ENCODE measurements around the gene RNU7-1.

RNU7-1 gene

DNA sequence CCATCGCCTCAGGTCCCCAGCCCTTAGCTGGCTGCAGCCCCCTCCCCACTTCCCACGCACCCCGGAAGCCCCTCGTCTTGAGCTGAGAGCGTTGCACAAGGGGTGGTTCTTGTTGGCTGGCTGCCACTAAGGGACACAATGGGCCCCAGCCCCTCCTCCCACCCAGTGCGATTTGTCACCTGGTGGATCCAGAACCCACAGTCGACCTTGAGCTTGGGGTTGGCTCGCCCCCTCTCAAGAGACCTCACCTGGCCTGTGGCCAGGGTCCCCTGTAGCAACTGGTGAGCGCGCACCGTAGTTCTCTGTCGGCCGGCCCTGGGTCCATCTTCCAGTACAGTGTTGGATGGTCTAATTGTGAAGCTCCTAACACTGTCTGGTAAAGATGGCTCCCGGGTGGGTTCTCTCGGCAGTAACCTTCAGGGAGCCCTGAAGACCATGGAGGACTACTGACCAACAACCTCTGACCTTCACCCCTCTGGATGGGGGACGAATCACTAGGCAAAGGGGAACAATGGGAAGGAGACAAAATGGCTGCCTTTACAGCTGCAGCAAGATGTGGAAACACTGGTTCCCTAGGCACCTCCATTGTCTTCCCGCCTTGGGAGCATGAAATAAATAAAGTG is 20.3 kb downstream of the RNU7-1 start:
- WGBS = 86% methylated on average over 17 of the region's 17 CpGs
- Histone ChIP-seq H3K4me3 (ENCODE audit: insufficient read depth in 1 of 2, low read depth in 1 of 2, low read length in 2 of 2) (no peak overlapping the region), H2BK5ac (ENCODE audit: low read depth, low read length, poor library complexity, severe bottlenecking) (no peak overlapping the region), H3K4ac (ENCODE audit: low read depth in 1 of 2, low read length in 2 of 2) (no peak overlapping the region), H3K79me1 (replicated peaks; ENCODE audit: low read length, poor library complexity, severe bottlenecking) (peaks cover 11% of the 10 kb centered on the region), H3K4me1 (ENCODE audit: control insufficient read depth, insufficient read depth, low read depth, low read length) (peaks cover 23% of the 10 kb centered on the region), H2BK12ac (ENCODE audit: low read length in 2 of 2) (no peak overlapping the region), H3K18ac (ENCODE audit: low read depth in 1 of 2, low read length in 2 of 2) (no peak overlapping the region), H3K4me2 (ENCODE audit: low read length, poor library complexity, severe bottlenecking) (no peak overlapping the region), H4K91ac (ENCODE audit: low read length) (peak overlapping the region; percentile 43), H3K23ac (ENCODE audit: low read length in 2 of 2) (no peak overlapping the region), H2AK5ac (ENCODE audit: low read length, severe bottlenecking) (no peak overlapping the region), H3K9me3 (ENCODE audit: control insufficient read depth, low read length) (no peaks in the 10 kb centered on the region), H2BK120ac (ENCODE audit: low read depth, low read length) (no peak overlapping the region), H3K36me3 (ENCODE audit: control insufficient read depth in 1 of 2, insufficient read depth in 2 of 2, low read depth in 1 of 2, low read length in 2 of 2) (peaks cover 49 to 53% of the 10 kb centered on the region in 2 experiments), H3K9ac (ENCODE audit: low read length) (peak overlapping the region; percentile 21), H2AFZ (ENCODE audit: low read depth, low read length) (no peak overlapping the region), H3K27ac (ENCODE audit: low read length, poor library complexity, severe bottlenecking) (no peak overlapping the region), H4K8ac (ENCODE audit: low read length) (peak overlapping the region; percentile 19), H3K27me3 (ENCODE audit: control insufficient read depth in 1 of 2, insufficient read depth in 1 of 2, low read length in 2 of 2) (no peaks in the 10 kb centered on the region), H3K14ac (ENCODE audit: low read length in 2 of 2) (no peak overlapping the region), H2BK15ac (ENCODE audit: low read depth, poor library complexity, severe bottlenecking) (no peak overlapping the region)
- no peak for DNase-seq

GRCh38 chr12:6964605-6965025 is 21.0 kb downstream of the RNU7-1 start:
- H3K36me3 ChIP-seq (ENCODE audit: control insufficient read depth in 1 of 2, insufficient read depth in 2 of 2, low read depth in 1 of 2, low read length in 2 of 2) = peaks cover 52 to 54% of the 10 kb centered on the region in 2 experiments
- H3K79me1 ChIP-seq (replicated peaks; ENCODE audit: low read length, poor library complexity, severe bottlenecking) = peaks cover 11% of the 10 kb centered on the region
- H3K23ac ChIP-seq (ENCODE audit: low read length in 2 of 2) = no peak overlapping the region
- H2BK5ac ChIP-seq (ENCODE audit: low read depth, low read length, poor library complexity, severe bottlenecking) = no peak overlapping the region
- H3K27me3 ChIP-seq (ENCODE audit: control insufficient read depth in 1 of 2, insufficient read depth in 1 of 2, low read length in 2 of 2) = no peaks in the 10 kb centered on the region
- H4K91ac ChIP-seq (ENCODE audit: low read length) = peak overlapping the region; percentile 84
- H2AFZ ChIP-seq (ENCODE audit: low read depth, low read length) = no peak overlapping the region
- H4K8ac ChIP-seq (ENCODE audit: low read length) = peak overlapping the region; percentile 72
- peaks cover 23% of the 10 kb centered on the region for H3K4me1 ChIP-seq (ENCODE audit: control insufficient read depth, insufficient read depth, low read depth, low read length)
- no peak overlapping the region for H3K14ac ChIP-seq (ENCODE audit: low read length in 2 of 2)
- no peak overlapping the region for H2BK12ac ChIP-seq (ENCODE audit: low read length in 2 of 2)
- peak overlapping the region in 1 of 2 experiments; percentile 1 for H3K4ac ChIP-seq (ENCODE audit: low read depth in 1 of 2, low read length in 2 of 2)
- no peak overlapping the region for H2BK15ac ChIP-seq (ENCODE audit: low read depth, poor library complexity, severe bottlenecking)
- no peak overlapping the region for H3K18ac ChIP-seq (ENCODE audit: low read depth in 1 of 2, low read length in 2 of 2)
- no peak overlapping the region for H2AK5ac ChIP-seq (ENCODE audit: low read length, severe bottlenecking)
- WGBS = 91% methylated on average over 8 of the region's 8 CpGs
- no peak for DNase-seq
- H3K4me2 ChIP-seq (ENCODE audit: low read length, poor library complexity, severe bottlenecking) = no peak overlapping the region
- no peak overlapping the region for H3K4me3 ChIP-seq (ENCODE audit: insufficient read depth in 1 of 2, low read depth in 1 of 2, low read length in 2 of 2)
- H3K27ac ChIP-seq (ENCODE audit: low read length, poor library complexity, severe bottlenecking) = peak overlapping the region; percentile 2
- no peaks in the 10 kb centered on the region for H3K9me3 ChIP-seq (ENCODE audit: control insufficient read depth, low read length)
- peak overlapping the region; percentile 75 for H3K9ac ChIP-seq (ENCODE audit: low read length)
- no peak overlapping the region for H2BK120ac ChIP-seq (ENCODE audit: low read depth, low read length)

- Histone ChIP-seq H3K9ac (ENCODE audit: low read length) (peak overlapping the region; percentile 75), H3K4me3 (ENCODE audit: insufficient read depth in 1 of 2, low read depth in 1 of 2, low read length in 2 of 2) (no peak overlapping the region), H3K79me1 (replicated peaks; ENCODE audit: low read length, poor library complexity, severe bottlenecking) (peaks cover 11% of the 10 kb centered on the region), H2BK5ac (ENCODE audit: low read depth, low read length, poor library complexity, severe bottlenecking) (no peak overlapping the region), H3K9me3 (ENCODE audit: control insufficient read depth, low read length) (no peaks in the 10 kb centered on the region), H3K4ac (ENCODE audit: low read depth in 1 of 2, low read length in 2 of 2) (peak overlapping the region in 1 of 2 experiments; percentile 1), H3K18ac (ENCODE audit: low read depth in 1 of 2, low read length in 2 of 2) (no peak overlapping the region), H4K8ac (ENCODE audit: low read length) (no peak overlapping the region), H2AK5ac (ENCODE audit: low read length, severe bottlenecking) (no peak overlapping the region), H3K27ac (ENCODE audit: low read length, poor library complexity, severe bottlenecking) (peak overlapping the region; percentile 2), H2AFZ (ENCODE audit: low read depth, low read length) (no peak overlapping the region), H3K36me3 (ENCODE audit: control insufficient read depth in 1 of 2, insufficient read depth in 2 of 2, low read depth in 1 of 2, low read length in 2 of 2) (peaks cover 47 to 54% of the 10 kb centered on the region in 2 experiments), H3K23ac (ENCODE audit: low read length in 2 of 2) (no peak overlapping the region), H4K91ac (ENCODE audit: low read length) (peak overlapping the region; percentile 84), H3K4me1 (ENCODE audit: control insufficient read depth, insufficient read depth, low read depth, low read length) (peaks cover 25% of the 10 kb centered on the region), H2BK120ac (ENCODE audit: low read depth, low read length) (no peak overlapping the region), H3K4me2 (ENCODE audit: low read length, poor library complexity, severe bottlenecking) (no peak overlapping the region), H2BK12ac (ENCODE audit: low read length in 2 of 2) (no peak overlapping the region), H3K27me3 (ENCODE audit: control insufficient read depth in 1 of 2, insufficient read depth in 1 of 2, low read length in 2 of 2) (no peaks in the 10 kb centered on the region), H3K14ac (ENCODE audit: low read length in 2 of 2) (no peak overlapping the region), H2BK15ac (ENCODE audit: low read depth, poor library complexity, severe bottlenecking) (no peak overlapping the region)
- DNase-seq = peak; percentile 85
- 30% methylated on average over 12 of the region's 12 CpGs for WGBS
These were observed 21.5 kb downstream of the RNU7-1 start for GRCh38 chr12:6965026-6965661.

DNA sequence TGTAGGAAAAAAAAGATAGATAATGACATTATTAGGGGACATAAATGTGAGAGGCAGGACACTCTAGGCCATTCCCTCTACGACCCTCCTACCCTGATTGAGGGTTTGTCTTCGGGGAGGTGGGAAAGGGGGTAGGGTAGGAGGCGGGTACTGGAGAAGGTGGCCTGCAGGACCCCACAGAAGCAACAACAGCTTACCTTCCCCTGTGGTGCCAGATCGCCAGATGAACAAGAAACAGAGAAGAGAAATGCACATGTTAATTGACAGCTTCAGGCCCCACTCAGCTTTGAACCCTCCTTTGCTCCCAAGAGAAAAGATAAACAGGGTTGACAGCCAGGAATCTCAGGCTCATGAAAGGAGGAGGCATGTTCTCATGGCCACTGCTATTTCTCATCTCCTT is 22.1 kb downstream of the RNU7-1 start:
- no peak overlapping the region for H3K23ac ChIP-seq (ENCODE audit: low read length in 2 of 2)
- H3K14ac ChIP-seq (ENCODE audit: low read length in 2 of 2) = no peak overlapping the region
- H2AFZ ChIP-seq (ENCODE audit: low read depth, low read length) = no peak overlapping the region
- no peak overlapping the region for H4K8ac ChIP-seq (ENCODE audit: low read length)
- H2BK15ac ChIP-seq (ENCODE audit: low read depth, poor library complexity, severe bottlenecking) = no peak overlapping the region
- H3K4ac ChIP-seq (ENCODE audit: low read depth in 1 of 2, low read length in 2 of 2) = no peak overlapping the region
- H2AK5ac ChIP-seq (ENCODE audit: low read length, severe bottlenecking) = no peak overlapping the region
- no peak for DNase-seq
- H3K36me3 ChIP-seq (ENCODE audit: control insufficient read depth in 1 of 2, insufficient read depth in 2 of 2, low read depth in 1 of 2, low read length in 2 of 2) = peaks cover 45 to 54% of the 10 kb centered on the region in 2 experiments
- 97% methylated on average over 4 of the region's 4 CpGs for WGBS
- no peak overlapping the region for H4K91ac ChIP-seq (ENCODE audit: low read length)
- H2BK12ac ChIP-seq (ENCODE audit: low read length in 2 of 2) = no peak overlapping the region
- H2BK120ac ChIP-seq (ENCODE audit: low read depth, low read length) = no peak overlapping the region
- H3K9ac ChIP-seq (ENCODE audit: low read length) = peak overlapping the region; percentile 75
- no peak overlapping the region for H3K27ac ChIP-seq (ENCODE audit: low read length, poor library complexity, severe bottlenecking)
- peaks cover 25% of the 10 kb centered on the region for H3K4me1 ChIP-seq (ENCODE audit: control insufficient read depth, insufficient read depth, low read depth, low read length)
- H3K18ac ChIP-seq (ENCODE audit: low read depth in 1 of 2, low read length in 2 of 2) = no peak overlapping the region
- no peaks in the 10 kb centered on the region for H3K27me3 ChIP-seq (ENCODE audit: control insufficient read depth in 1 of 2, insufficient read depth in 1 of 2, low read length in 2 of 2)
- H3K4me2 ChIP-seq (ENCODE audit: low read length, poor library complexity, severe bottlenecking) = no peak overlapping the region
- no peak overlapping the region for H3K4me3 ChIP-seq (ENCODE audit: insufficient read depth in 1 of 2, low read depth in 1 of 2, low read length in 2 of 2)
- no peak overlapping the region for H2BK5ac ChIP-seq (ENCODE audit: low read depth, low read length, poor library complexity, severe bottlenecking)
- no peaks in the 10 kb centered on the region for H3K9me3 ChIP-seq (ENCODE audit: control insufficient read depth, low read length)
- peaks cover 11% of the 10 kb centered on the region for H3K79me1 ChIP-seq (replicated peaks; ENCODE audit: low read length, poor library complexity, severe bottlenecking)

Measured in mesenchymal stem cell (in vitro differentiated cells and primary cell).